Right lobe of liver (tissue), 6 donors: ENCODE data around the gene KRT4. TPM values are rescaled to one million over a fixed set of nuclear protein-coding genes. Genes with fewer than 3 reads are reported as not detected.

Experiments used
- ATAC-seq, 4 donors: fragments of 200-7000 bp; cut with Tn5 transposase; one replicate each; pipeline ENCODE4 v1.9.1; 2020; ENCODE audit warnings: mild to moderate bottlenecking in 4 of 4, moderate library complexity in 4 of 4
- DNase-seq, 3 donors: peaks; one replicate each; pipeline ENCODE4 v3.0.0-alpha.2; 2020
- H3K27ac ChIP-seq, 3 donors: fragments of 200-600 bp; one replicate each; pipeline ENCODE4 v1.8.0; 2022
- H3K27me3 ChIP-seq, 2 donors: fragments of 200-600 bp; one replicate each; pipeline ENCODE4 v1.8.0; 2022
- H3K36me3 ChIP-seq, 4 donors: fragments of 200-600 bp; sonication (generic) in 1 of 4; one replicate each; pipeline versions ENCODE4 v1.5.1 to v1.8.0; 2017 to 2022; ENCODE audit warnings: control low read depth in 1 of 4
- H3K4me1 ChIP-seq, 4 donors: fragments of 200-600 bp; sonication (generic) in 1 of 4; one replicate each; pipeline versions ENCODE4 v1.5.1 to v1.8.0; 2017 to 2022; ENCODE audit warnings: control low read depth in 1 of 4
- H3K4me3 ChIP-seq, 3 donors: fragments of 200-600 bp; one replicate each; pipeline ENCODE4 v1.8.0; 2022
- H3K9me3 ChIP-seq, 4 donors: fragments of 200-600 bp; sonication (generic) in 1 of 4; one replicate each; pipeline versions ENCODE4 v1.5.1 to v1.8.0; 2017 to 2022; ENCODE audit warnings: control low read depth in 1 of 4
- CTCF ChIP-seq, 4 donors: fragments of 200-600 bp in 3 of 4; fragments of 450-650 bp in 1 of 4; IDR thresholded peaks; one replicate each; pipeline versions ENCODE4 v1.5.1 to v1.8.0; 2016 to 2022; ENCODE audit warnings: antibody characterized with exemption in 4 of 4, mild to moderate bottlenecking in 2 of 4
- POLR2A ChIP-seq: fragments of 450-650 bp; IDR thresholded peaks from one replicate; pipeline ENCODE4 v1.6.1; 2017; ENCODE audit warnings: antibody characterized with exemption, mild to moderate bottlenecking
- WGBS: methylation state at CpG from one replicate; pipeline ENCODE4 v1.1.6; 2018; ENCODE audit warnings: low coverage, low lambda C conversion rate; ENCODE audit not compliant: insufficient coverage; ENCODE audit errors: missing lambda C conversion rate; 5-methylcytosine and 5-hydroxymethylcytosine counted together
- intact Hi-C, 2 donors: fragments of 100-400 bp; cut with DNase I; formaldehyde crosslinking; loops; one replicate each; pipeline versions ENCODE4 v1.11.2 to v1.14.1; 2022
- total RNA-seq, 6 experiments: library from RNA; depleted of rRNA in 2 of 6; stranded (reverse); fragments of >200 nt in 2 of 6; fragmentation: NEBNext Ultra II Directional in 3 of 6; extraction: Animal tissue kit (Norgen Biotek cat#: 25700) in 3 of 6; gene quantifications; one replicate each; pipeline versions ENCODE4 v1.1.0 to v1.2.4, GENCODE V29; 2016 to 2023
- donor health status: DM: no; HTN: yes; CAD: no.
- donor health status: DM: no; HTN: no; CAD: no.
- donor health status: DM: no; HTN: no; CAD: no.
- donor health status: DM: no; HTN: yes; CAD: no.
- donor health status: DM: no; HTN: yes; CAD: no.

KRT4 gene
- total RNA-seq, 6 experiments from 2014 or later: not detected

GRCh38 chr12:52799505-52800211 lies 14.3 kb downstream of the KRT4 start:
- H3K27ac ChIP-seq: no peak overlapping the region
- no peak for TF ChIP-seq CTCF (IDR thresholded peaks at IDR 0.05)
- no peak for TF ChIP-seq POLR2A
- intact Hi-C loops: no loop called here
- DNase-seq (no peak), ATAC-seq (no peak)
- no peaks in the 10 kb centered on the region for H3K4me1 ChIP-seq
- 73% methylated on average over 5 of the region's 5 CpGs for WGBS
- H3K36me3 ChIP-seq: no peaks in the 10 kb centered on the region
- no peaks in the 10 kb centered on the region for H3K9me3 ChIP-seq
- no peak overlapping the region for H3K4me3 ChIP-seq
- H3K27me3 ChIP-seq: no peaks in the 10 kb centered on the region

GRCh38 chr12:52798671-52799504 lies 15.0 kb downstream of the KRT4 start:
- no peak for TF ChIP-seq CTCF (IDR thresholded peaks at IDR 0.05)
- TF ChIP-seq POLR2A: no peak
- no peak for ATAC-seq
- intact Hi-C loops: no loop called here
- Histone ChIP-seq H3K9me3 (no peaks in the 10 kb centered on the region), H3K36me3 (no peaks in the 10 kb centered on the region), H3K27me3 (no peaks in the 10 kb centered on the region), H3K4me3 (no peak overlapping the region), H3K4me1 (no peaks in the 10 kb centered on the region), H3K27ac (no peak overlapping the region)
- DNase-seq: no peak
- WGBS: 29% methylated on average over 6 of the region's 7 CpGs

- ATAC-seq (no peak), DNase-seq (no peak)
- Histone ChIP-seq H3K27ac (no peak overlapping the region), H3K4me3 (no peak overlapping the region), H3K4me1 (no peaks in the 10 kb centered on the region), H3K27me3 (no peaks in the 10 kb centered on the region), H3K36me3 (no peaks in the 10 kb centered on the region), H3K9me3 (no peaks in the 10 kb centered on the region)
- no peak for TF ChIP-seq POLR2A
- WGBS: 72% methylated on average over 4 of the region's 4 CpGs
- intact Hi-C loops: no loop called here
Measured at GRCh38 chr12:52798003-52798670, 15.8 kb downstream of the KRT4 start.

GRCh38 chr12:52797529-52797894 lies 16.4 kb downstream of the KRT4 start:
- Histone ChIP-seq H3K4me3 (no peak overlapping the region), H3K4me1 (no peaks in the 10 kb centered on the region), H3K36me3 (no peaks in the 10 kb centered on the region), H3K27me3 (no peaks in the 10 kb centered on the region), H3K27ac (no peak overlapping the region), H3K9me3 (no peaks in the 10 kb centered on the region)
- DNase-seq (no peak), ATAC-seq (no peak)
- intact Hi-C loops: no loop called here
- TF ChIP-seq CTCF (IDR thresholded peaks at IDR 0.05): no peak
- TF ChIP-seq POLR2A: no peak
